Inflammatory macrophage (primary cell): ENCODE measurements around the gene PDE4A.
A peak's percentile ranks its signal among the peaks of the same experiment; 100 is the strongest.

Experiments
- DNase-seq, 2 donors: peaks; one replicate each; pipeline ENCODE4 v3.0.0-alpha.2; 2020 to 2022

PDE4A gene

GRCh38 chr19:10462557-10462956 is 42.2 kb downstream of the PDE4A start:
- no peak for DNase-seq

- no peak for DNase-seq
Measured at GRCh38 chr19:10464456-10464855, 44.1 kb downstream of the PDE4A start.

- no peak for DNase-seq
Measured at GRCh38 chr19:10467104-10467706, 46.9 kb downstream of the PDE4A start.

- DNase-seq, result no peak
Measured at GRCh38 chr19:10468133-10468532, 47.8 kb downstream of the PDE4A start.

- peak in 1 of 2 donors; percentile 27 for DNase-seq
Measured at GRCh38 chr19:10471909-10472308, 51.6 kb downstream of the PDE4A start.

GRCh38 chr19:10473192-10473591 is 52.9 kb downstream of the PDE4A start:
- no peak for DNase-seq

- DNase-seq, result no peak
Measured at GRCh38 chr19:10474962-10475451, 54.7 kb downstream of the PDE4A start.

GRCh38 chr19:10478476-10478875 is 58.1 kb downstream of the PDE4A start:
- no peak for DNase-seq

- DNase-seq, result peak; percentile 80 to 85
Measured at GRCh38 chr19:10478903-10479384, 58.6 kb downstream of the PDE4A start.

GRCh38 chr19:10486551-10486950 is 66.2 kb downstream of the PDE4A start:
- no peak for DNase-seq

- DNase-seq, result no peak
Measured at GRCh38 chr19:10491472-10492047, 71.2 kb downstream of the PDE4A start.

GRCh38 chr19:10497371-10497770 is 77.0 kb downstream of the PDE4A start:
- no peak for DNase-seq

GRCh38 chr19:10499550-10500246 is 79.4 kb downstream of the PDE4A start:
- no peak for DNase-seq

- no peak for DNase-seq
Measured at GRCh38 chr19:10500247-10500592, 79.9 kb downstream of the PDE4A start.

GRCh38 chr19:10501971-10502523 is 81.7 kb downstream of the PDE4A start:
- peak; percentile 60 to 71 for DNase-seq

GRCh38 chr19:10502524-10503001 is 82.2 kb downstream of the PDE4A start:
- DNase-seq, result peak; percentile 89 to 95

- peak; percentile 17 to 25 for DNase-seq
Measured at GRCh38 chr19:10503002-10503789, 82.9 kb downstream of the PDE4A start, which contains the start of gene KEAP1. Gene KEAP1 (minus strand): TSS chr19:10503356. CDS start chr19:10500033, 3,323 bp downstream.

GRCh38 chr19:10505583-10506229 is 85.4 kb downstream of the PDE4A start:
- peak; percentile 82 for DNase-seq

GRCh38 chr19:10508036-10508435 is 87.7 kb downstream of the PDE4A start:
- no peak for DNase-seq

GRCh38 chr19:10508707-10509106 is 88.4 kb downstream of the PDE4A start:
- no peak for DNase-seq

- DNase-seq, result peak; percentile 10 to 16
Measured at GRCh38 chr19:10510301-10510802, 90.0 kb downstream of the PDE4A start.

- DNase-seq, result no peak
Measured at GRCh38 chr19:10513223-10513622, 92.9 kb downstream of the PDE4A start.
